Activated T-helper 17 cell treated with anti-CD3 and anti-CD28 coated beads, Interleukin-2, amount 50 U/mL, for 72 hours (primary cell): Measurements from ENCODE around the gene CHD2. TPM values are rescaled to one million over a fixed set of nuclear protein-coding genes. Genes with fewer than 3 reads are reported as not detected.
"Not testable (repeated sequence)": the region's sequence is repeated elsewhere in the genome, so short reads cannot be mapped to it uniquely, and the experiment has no call there.

ENCODE experiments used
- ATAC-seq: fragments of 150-1000 bp; cut with Tn5 transposase; replicated peaks from 2 replicates; pipeline ENCODE4 v1.10.0; 2021; ENCODE audit warnings: mild to moderate bottlenecking, moderate library complexity
- H3K27ac Mint-ChIP-seq: one replicate; pipeline ENCODE4 v1.8.0; 2022; ENCODE audit warnings: mixed read lengths
- H3K27me3 Mint-ChIP-seq: one replicate; pipeline ENCODE4 v1.8.0; 2022; ENCODE audit warnings: mixed read lengths
- H3K36me3 Mint-ChIP-seq: one replicate; pipeline ENCODE4 v1.8.0; 2022; ENCODE audit warnings: low read depth, mild to moderate bottlenecking, mixed read lengths
- H3K4me1 Mint-ChIP-seq: one replicate; pipeline ENCODE4 v1.8.0; 2022; ENCODE audit warnings: mixed read lengths
- H3K4me3 Mint-ChIP-seq: one replicate; pipeline ENCODE4 v1.8.0; 2022; ENCODE audit warnings: mild to moderate bottlenecking, mixed read lengths
- H3K9me3 Mint-ChIP-seq: one replicate; pipeline ENCODE4 v1.8.0; 2022; ENCODE audit warnings: mixed read lengths
- total RNA-seq, 2 donors: library from RNA; stranded (reverse); gene quantifications; one replicate each; pipeline ENCODE4 v1.2.3, GENCODE V29; 2022

Gene CHD2
- total RNA-seq, 2 donors from 2014 or later, result 159 to 357 TPM

DNA sequence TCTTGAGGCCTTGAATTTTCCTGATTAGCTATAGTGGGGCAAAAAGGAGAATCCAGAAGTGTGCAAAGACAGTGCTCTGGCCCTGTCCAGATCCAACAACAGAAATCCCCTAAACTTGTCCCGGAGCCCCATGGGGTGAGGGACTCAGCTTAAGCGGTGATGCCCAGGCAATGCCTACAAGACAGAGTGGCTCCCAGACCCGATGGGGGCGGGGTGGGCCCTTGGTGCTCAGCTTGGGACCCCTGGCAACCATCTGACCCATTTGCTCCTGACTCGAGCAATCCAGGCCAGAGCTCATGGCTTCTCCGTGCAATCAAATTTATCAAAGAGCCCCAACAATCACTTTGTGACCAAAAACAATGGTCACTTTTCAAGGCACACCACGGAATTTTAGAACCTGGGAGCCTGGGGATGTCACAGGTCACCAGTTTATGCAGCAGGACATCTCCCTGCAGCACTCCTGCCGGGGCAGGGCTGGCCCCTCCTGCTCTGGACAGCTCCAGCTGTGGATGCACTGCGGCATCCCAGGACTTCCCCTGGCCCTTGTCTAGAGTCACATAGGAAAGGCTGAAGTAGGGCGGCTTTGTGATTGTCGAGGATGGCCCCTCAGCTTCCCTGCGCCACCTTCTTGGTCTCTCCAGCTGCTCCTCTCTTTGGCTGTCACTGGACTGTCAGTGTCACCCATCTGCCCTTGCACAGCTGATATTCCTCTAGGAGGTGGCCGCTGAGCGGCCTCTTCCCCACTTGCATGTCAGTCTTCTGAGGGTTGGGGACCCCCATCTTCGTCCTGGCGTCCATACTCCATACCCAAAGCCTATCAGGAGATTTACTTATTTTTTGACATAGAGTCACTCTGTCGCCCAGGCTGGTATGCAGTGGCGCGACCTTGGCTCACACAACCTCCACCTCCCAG lies 160.5 kb downstream of the CHD2 start:
- Mint-ChIP-seq H3K36me3 (no peaks in the 10 kb centered on the region), H3K27ac (no peak overlapping the region), H3K27me3 (peaks cover 6% of the 10 kb centered on the region), H3K4me1 (no peaks in the 10 kb centered on the region), H3K9me3 (no peaks in the 10 kb centered on the region), H3K4me3 (no peak overlapping the region)
- no peak for ATAC-seq

DNA sequence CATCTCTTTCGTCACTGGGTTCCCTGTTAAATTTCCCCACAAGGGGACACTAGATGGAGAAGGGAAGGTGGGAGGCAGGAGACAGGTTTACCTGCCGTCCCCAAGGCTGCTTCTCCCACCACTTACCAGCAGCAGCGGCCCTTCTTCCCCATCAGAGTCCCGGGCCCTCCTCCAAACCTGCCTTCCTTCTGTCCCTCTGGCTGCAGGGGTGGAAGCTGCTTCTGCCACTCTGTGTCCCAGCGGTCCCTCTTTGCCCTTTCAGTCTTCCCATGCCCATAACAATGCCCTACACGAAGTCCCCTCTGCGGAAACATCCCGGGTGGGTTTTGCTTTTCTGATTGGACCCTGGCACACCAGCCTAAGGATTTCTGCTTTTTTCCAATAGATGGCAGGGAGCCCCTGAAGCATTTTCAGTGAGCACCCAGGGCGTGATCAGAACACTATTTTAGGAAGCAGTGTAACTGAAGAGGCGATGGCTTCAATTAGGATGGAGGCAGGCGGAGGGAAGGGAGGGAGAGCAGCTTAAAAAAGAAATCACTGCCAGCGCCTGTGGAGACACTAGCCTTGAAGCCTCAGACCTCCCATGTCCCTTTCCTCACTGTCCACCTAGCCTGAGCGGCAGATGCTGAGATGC lies 162.6 kb downstream of the CHD2 start:
- not testable (repeated sequence) for H3K4me1 Mint-ChIP-seq, ATAC-seq, H3K4me3 Mint-ChIP-seq, H3K9me3 Mint-ChIP-seq, H3K27ac Mint-ChIP-seq, H3K27me3 Mint-ChIP-seq, H3K36me3 Mint-ChIP-seq

DNA sequence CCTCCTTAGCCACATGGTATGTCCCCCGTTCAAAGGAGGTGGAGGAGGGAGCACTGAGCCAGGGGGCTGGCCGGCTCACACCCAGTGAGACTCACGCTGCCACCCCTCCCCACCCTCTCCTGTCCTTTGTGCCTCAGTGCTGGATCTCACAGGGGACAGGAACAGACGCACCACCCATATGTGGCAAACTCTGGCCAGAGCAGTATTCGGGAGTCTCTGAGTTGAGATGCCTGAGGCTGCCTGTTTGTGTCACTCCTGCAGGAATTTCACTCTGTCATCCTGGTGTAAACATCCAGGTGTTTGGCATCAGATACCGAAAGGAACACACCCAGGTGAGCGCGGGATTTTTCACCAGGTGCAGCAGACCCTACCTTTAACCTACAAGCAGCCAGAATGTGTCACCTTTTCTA lies 163.1 kb downstream of the CHD2 start:
- Mint-ChIP-seq H3K9me3 (no peaks in the 10 kb centered on the region), H3K27ac (no peak overlapping the region)

DNA sequence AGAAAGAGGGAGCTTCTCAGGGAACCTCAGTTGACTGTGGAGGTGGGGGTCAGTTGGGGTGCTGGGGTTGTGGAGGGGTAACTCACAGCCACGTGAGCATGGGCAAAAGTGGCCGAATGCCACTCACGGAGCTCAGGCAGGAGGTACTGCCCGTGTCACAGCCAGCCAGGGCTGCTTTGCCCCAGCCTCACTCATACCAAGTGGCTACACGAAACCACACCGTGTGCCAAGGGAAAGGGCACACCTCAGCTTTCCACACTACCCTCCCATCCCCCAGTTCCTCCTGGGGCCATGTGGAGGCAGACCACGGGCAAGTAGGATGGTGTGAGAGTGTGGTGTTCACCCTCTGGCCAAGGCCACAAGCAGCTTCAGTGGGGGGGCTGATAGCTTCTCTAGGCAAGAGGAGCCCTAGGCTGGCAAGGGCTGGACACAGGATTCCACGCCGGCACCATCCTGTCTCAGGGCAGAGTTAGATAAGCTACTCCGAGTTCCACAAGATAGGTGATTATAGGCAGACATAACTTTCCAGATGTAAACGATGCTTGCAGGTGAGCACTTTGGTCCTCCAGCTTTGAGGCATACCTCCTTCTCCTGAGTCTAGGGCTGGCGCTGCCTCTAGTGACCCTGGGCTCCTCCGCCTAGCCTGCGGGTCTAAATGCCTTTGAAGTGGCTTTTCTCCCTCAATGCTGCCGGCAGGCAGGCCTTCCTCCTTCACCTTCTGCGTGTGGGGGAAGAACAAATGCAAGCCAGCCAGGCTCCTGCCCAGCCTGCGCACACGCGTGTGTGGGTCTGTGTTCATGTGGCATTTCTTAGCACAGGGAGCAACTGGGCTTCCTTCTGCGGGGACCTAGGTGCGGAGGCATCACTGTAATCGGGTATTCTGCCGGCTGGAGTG lies 163.9 kb downstream of the CHD2 start:
- Mint-ChIP-seq H3K27me3 (peaks cover 9% of the 10 kb centered on the region), H3K27ac (no peak overlapping the region), H3K4me1 (no peaks in the 10 kb centered on the region), H3K9me3 (no peaks in the 10 kb centered on the region), H3K4me3 (no peak overlapping the region), H3K36me3 (no peaks in the 10 kb centered on the region)
- no peak for ATAC-seq

More for the DNA sequence above, 163.1 kb downstream of the CHD2 start:
- Mint-ChIP-seq H3K27me3 (peaks cover 8% of the 10 kb centered on the region), H3K4me1 (no peaks in the 10 kb centered on the region), H3K36me3 (no peaks in the 10 kb centered on the region), H3K4me3 (no peak overlapping the region)
- no peak for ATAC-seq

DNA sequence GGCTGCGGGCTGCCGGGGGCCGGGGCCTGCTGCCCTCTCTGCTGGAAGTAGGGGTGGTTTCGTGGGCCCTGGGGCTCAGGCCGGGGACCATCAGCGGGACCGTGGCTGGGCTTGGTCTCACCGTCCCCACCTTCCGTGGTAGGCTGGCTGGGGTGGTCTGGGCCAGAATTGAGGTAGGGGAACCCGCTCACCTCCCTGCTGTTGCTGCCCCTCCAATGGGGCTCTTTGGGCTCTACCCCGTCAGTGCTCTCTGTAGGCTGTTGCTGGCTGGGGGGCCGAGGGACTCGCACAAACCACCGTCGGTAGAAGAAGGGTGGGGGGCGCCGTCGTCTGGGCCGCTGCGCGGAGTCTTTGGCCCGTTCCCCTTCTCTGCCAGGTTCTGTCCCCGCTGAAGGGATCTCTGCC lies 165.5 kb downstream of the CHD2 start:
- Mint-ChIP-seq H3K36me3 (no peaks in the 10 kb centered on the region), H3K9me3 (no peaks in the 10 kb centered on the region), H3K27ac (no peak overlapping the region), H3K4me3 (no peak overlapping the region), H3K27me3 (peaks cover 17% of the 10 kb centered on the region), H3K4me1 (no peaks in the 10 kb centered on the region)
- no peak for ATAC-seq

DNA sequence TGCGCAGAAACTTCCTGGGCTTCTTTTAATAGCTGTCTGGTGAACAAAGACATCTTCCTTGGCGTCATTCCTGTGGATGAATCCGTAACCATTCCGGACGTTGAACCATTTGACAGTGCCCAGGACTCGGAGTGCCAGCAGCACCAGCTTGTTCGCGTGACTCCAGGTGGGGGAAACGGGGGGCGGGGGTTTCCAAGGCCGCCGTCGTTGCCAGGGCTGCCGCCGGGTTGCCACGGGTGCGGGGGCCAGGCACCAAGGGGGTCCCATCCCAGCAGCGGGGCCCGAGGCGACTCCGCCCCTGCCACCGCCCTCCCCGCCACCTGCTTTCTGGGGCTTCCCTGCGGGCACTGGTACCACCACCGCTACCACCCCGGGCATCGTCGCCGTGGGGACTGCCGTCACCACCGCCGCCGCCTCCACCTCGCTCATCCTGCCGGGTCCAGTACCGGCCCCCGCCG lies 166.1 kb downstream of the CHD2 start:
- no peak overlapping the region for H3K4me3 Mint-ChIP-seq
- no peak overlapping the region for H3K27ac Mint-ChIP-seq
- ATAC-seq, result no peak
- H3K4me1 Mint-ChIP-seq, result no peaks in the 10 kb centered on the region
- peaks cover 21% of the 10 kb centered on the region for H3K27me3 Mint-ChIP-seq
- H3K9me3 Mint-ChIP-seq, result no peaks in the 10 kb centered on the region
- no peaks in the 10 kb centered on the region for H3K36me3 Mint-ChIP-seq

DNA sequence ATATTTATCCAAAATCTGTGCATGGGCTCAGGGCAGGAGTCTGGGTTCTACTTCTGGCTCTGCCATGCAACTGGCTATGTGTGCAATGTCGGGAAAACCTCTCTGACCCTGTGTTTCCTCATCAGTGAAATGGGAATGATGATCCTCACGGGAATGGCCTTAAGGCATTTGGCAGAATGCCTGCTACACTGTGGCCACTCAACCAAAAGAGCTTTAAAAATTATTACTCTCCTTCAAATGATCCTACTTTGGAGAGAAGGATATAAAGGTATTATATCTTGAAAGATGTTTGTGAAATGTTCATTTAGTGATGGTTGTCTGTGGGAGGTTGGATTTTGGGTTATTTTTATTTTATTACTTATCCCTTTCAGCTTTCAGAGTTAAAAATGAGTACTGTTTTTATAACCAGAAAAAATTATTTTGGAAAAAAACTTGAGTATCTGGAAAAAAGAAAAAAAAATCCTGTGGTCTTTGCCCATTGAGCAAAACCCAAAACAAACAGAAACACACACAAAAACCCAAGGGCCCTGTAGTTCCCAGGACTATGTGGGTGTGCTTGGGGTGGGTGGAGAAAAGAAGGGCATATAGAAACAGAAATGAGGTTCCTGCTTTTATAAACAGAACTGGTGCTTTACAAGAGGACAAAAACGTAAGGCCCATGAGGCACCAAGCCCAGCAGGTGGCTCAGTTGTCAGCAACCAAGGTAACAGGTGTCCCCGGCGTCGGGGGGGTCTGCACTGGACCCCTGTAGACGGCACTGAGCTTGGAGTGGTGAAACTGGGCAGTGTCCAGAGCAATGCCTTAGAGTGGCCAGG lies 166.9 kb downstream of the CHD2 start:
- Mint-ChIP-seq H3K4me3 (no peak overlapping the region), H3K4me1 (no peaks in the 10 kb centered on the region), H3K9me3 (no peaks in the 10 kb centered on the region), H3K36me3 (no peaks in the 10 kb centered on the region), H3K27me3 (peaks cover 29% of the 10 kb centered on the region), H3K27ac (no peak overlapping the region)
- ATAC-seq, result no peak

DNA sequence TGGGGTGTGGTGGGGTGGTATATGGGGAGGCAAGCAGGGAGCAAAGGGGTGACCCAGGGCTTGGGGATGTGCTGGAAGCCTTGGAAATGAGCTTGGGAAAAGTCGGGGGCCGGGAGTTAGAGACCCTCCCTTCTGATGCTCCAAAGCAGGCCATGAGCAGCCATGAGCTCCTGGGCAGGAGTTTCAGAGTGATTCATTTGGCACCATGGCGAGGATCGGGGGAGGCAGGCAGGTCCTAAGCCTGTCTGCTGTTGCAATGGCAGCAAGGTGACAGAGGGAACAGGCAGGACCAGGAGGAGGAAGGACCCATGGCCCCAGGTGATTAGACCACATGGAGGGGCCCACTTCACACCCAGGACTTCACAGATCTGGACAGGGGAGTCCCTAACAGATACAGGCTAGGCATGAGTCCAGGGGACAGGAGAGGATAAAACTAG lies 167.5 kb downstream of the CHD2 start:
- Mint-ChIP-seq H3K36me3 (no peaks in the 10 kb centered on the region), H3K27ac (no peak overlapping the region), H3K9me3 (no peaks in the 10 kb centered on the region), H3K4me3 (no peak overlapping the region), H3K27me3 (peaks cover 32% of the 10 kb centered on the region), H3K4me1 (no peaks in the 10 kb centered on the region)
- no peak for ATAC-seq

DNA sequence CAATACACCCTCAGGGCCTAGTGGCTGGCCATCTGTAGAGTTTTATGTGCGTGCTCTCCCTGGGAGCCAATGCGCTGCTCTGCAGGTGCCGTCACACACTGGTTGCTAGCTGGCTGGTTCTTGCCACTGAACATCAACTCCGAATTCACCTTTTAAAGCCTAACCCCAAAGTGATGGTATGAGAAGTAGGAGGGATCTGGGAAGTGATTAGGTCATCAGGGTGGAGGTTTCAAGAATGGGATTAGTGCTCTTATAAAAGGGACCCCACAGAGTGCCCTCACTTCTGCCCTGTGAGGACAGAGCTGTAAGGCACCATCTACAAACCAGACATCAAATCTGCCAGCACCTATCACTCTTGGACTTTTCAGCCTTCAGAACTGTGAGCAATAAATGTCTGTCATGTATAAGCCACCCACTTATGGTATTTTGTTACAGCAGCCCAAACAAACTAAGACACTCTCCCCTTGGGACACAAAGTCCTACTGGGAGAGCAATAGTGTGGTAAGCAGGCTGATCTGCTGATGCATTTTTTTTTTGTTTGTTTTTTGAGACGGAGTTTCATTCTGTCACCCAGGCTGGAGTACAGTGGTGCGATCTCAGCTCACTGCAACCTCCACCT lies 168.6 kb downstream of the CHD2 start:
- H3K4me3 Mint-ChIP-seq, result no peak overlapping the region
- H3K36me3 Mint-ChIP-seq, result peaks cover 5% of the 10 kb centered on the region
- no peaks in the 10 kb centered on the region for H3K9me3 Mint-ChIP-seq
- H3K4me1 Mint-ChIP-seq, result peaks cover 4% of the 10 kb centered on the region
- H3K27me3 Mint-ChIP-seq, result peaks cover 36% of the 10 kb centered on the region
- H3K27ac Mint-ChIP-seq, result no peak overlapping the region
- ATAC-seq, result no peak

DNA sequence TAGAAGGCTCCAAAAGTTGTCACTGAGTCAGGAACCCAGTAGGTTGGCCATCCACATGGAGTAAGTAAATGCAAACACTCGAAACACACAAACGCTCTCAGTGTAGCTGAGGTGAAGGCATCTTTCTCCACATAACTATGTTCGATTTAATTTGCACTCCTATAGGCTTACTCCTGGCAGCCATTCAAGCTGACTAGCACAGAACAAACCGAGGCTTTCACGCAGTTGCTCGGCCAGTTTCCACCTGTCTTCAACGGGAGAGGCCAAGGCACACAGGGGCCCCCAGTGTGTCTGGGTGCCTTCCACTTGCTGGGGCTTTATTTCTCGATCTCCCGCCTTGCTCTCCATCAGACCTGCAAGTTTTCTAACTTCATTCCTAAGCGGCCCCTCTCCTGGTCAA lies 170.0 kb downstream of the CHD2 start:
- Mint-ChIP-seq H3K4me1 (peaks cover 6% of the 10 kb centered on the region), H3K4me3 (no peak overlapping the region), H3K27me3 (peaks cover 49% of the 10 kb centered on the region), H3K9me3 (no peaks in the 10 kb centered on the region), H3K36me3 (peaks cover 5% of the 10 kb centered on the region), H3K27ac (no peak overlapping the region)
- no peak for ATAC-seq

DNA sequence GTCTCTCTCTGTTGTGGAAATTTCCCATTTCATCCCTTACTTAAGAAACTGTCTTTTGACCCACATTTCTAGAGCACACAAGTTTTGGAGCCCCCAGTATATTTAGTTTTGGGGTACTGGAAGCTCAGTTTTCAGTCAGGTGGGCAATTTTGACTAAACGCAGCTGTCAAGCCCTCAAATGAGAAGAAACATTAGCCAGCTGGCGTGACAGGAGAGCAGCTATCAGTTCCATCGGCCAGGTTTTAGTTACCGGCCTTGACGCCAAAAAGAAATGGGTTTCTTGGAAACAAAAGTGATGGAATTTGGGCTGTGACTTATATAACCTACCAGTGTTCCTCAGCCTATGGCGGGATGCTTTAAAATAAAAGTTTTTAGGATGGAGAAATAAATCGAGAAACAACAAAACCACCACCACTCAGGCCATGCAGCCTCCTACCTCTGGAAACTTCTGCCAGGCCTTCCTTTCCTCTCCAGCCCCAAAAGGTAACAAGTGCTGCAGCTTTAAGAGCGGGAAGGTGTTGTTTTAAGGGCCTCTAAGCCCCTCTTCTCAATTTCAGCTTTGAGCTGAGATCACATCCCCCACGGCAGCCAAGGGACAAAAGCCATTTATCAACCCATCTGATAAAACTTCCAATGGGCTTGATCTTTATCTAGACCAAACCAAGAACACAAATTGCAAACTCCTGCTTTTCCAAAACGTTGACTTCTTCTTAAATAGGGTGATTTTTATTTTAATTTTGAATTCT lies 170.6 kb downstream of the CHD2 start:
- Mint-ChIP-seq H3K4me1 (peaks cover 6% of the 10 kb centered on the region), H3K4me3 (no peak overlapping the region), H3K9me3 (no peaks in the 10 kb centered on the region), H3K27me3 (peaks cover 53% of the 10 kb centered on the region), H3K36me3 (peaks cover 5% of the 10 kb centered on the region), H3K27ac (no peak overlapping the region)
- ATAC-seq, result no peak

DNA sequence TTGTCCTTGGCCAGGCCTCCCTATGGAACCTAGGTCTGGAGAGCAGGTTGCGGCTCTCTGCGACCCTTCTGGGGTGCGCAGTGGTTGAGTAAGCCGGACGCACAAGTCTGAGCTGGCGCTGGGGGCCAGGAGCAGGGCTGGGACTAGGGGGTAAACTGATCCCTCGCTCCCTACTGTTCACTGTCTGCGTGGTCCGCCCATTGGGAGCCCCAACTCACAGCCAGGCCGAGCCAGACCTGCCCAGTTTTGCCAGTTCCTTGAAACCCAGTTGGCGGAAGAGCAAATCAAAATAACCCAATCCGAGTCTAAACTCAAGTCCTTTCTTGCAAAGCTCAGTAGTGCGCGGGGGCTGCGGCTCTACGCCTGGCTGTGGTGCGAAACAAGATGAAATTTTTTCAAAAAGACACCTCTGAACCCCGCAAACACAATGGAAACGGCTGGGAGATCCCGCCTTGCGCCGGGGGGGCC lies 171.4 kb downstream of the CHD2 start:
- H3K4me1 Mint-ChIP-seq, result peaks cover 6% of the 10 kb centered on the region
- H3K36me3 Mint-ChIP-seq, result peaks cover 5% of the 10 kb centered on the region
- no peak for ATAC-seq
- H3K4me3 Mint-ChIP-seq, result peak overlapping the region; percentile 42
- H3K27ac Mint-ChIP-seq, result no peak overlapping the region
- peaks cover 57% of the 10 kb centered on the region for H3K27me3 Mint-ChIP-seq
- H3K9me3 Mint-ChIP-seq, result no peaks in the 10 kb centered on the region

DNA sequence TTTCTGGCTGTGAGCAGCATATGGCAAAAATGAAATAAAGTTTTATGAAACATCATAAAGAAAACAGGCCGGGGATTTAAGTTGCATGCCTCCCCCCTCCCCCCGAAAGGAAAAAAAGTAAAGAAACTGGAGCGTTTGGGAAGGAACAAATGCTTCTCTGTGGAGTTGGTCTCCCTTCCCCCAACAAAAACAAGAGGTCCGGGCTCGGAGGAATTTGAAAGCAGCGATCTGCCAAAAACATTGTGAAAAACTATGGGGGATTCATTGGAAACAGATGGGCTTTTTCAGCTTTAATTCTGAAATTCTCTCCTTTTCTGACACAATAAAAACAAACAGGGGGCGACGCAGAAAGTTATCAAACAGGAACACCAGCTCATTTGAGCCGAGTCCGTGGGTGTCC lies 171.9 kb downstream of the CHD2 start:
- peaks cover 6% of the 10 kb centered on the region for H3K4me1 Mint-ChIP-seq
- no peak overlapping the region for H3K27ac Mint-ChIP-seq
- no peak for ATAC-seq
- peaks cover 61% of the 10 kb centered on the region for H3K27me3 Mint-ChIP-seq
- no peaks in the 10 kb centered on the region for H3K9me3 Mint-ChIP-seq
- H3K4me3 Mint-ChIP-seq, result peak overlapping the region; percentile 42
- H3K36me3 Mint-ChIP-seq, result peaks cover 5% of the 10 kb centered on the region
